BJ (cell line): ENCODE data around the gene LACRT. TPM values are rescaled to one million over a fixed set of nuclear protein-coding genes. Genes with fewer than 3 reads are reported as not detected.
"Not testable (repeated sequence)": the region's sequence is repeated elsewhere in the genome, so short reads cannot be mapped to it uniquely, and the experiment has no call there.

Experiments
- CTCF ChIA-PET: fragments of 350-600 bp; formaldehyde crosslinking; extraction: SDS; loops from one replicate; lab custom pipeline; 2021; ENCODE audit warnings: antibody characterized with exemption, inconsistent platforms; lab: Yijun Ruan, JAX
- POLR2A ChIA-PET: fragments of 300-600 bp; sonication (Branson Sonifier 250); formaldehyde crosslinking; extraction: SDS; loops from one replicate; lab custom pipeline; 2021; ENCODE audit warnings: antibody characterized with exemption; lab: Charles Lee
- DNase-seq: peaks from one replicate; pipeline ENCODE4 v3.0.0-alpha.2; 2011; ENCODE audit warnings: low read depth
- H3K27me3 ChIP-seq: 2 replicates; pipeline ENCODE4 v1.6.0; 2011; ENCODE audit warnings: low read length; ENCODE audit not compliant: control insufficient read depth, insufficient read depth
- H3K36me3 ChIP-seq: 2 replicates; pipeline ENCODE4 v1.5.1; 2011; ENCODE audit warnings: low read length; ENCODE audit not compliant: control insufficient read depth, insufficient read depth
- H3K4me3 ChIP-seq: 2 replicates; pipeline ENCODE4 v1.5.1; 2011; ENCODE audit warnings: low read depth, mild to moderate bottlenecking, control low read depth, low read length
- polyA plus RNA-seq: library from polyadenylated mRNA; depleted of rRNA; stranded (reverse); fragments of >200 nt; gene quantifications from 2 replicates; pipeline ENCODE4 v1.2.3, GENCODE V29; 2011
- TF ChIP-seq, protein P1 (sequence below): IDR thresholded peaks from 2 replicates; pipeline ENCODE4 v1.5.1; 2011; ENCODE audit warnings: low read depth, mild to moderate bottlenecking, control low read depth, inconsistent platforms, low read length, moderate library complexity; ENCODE audit not compliant: insufficient read depth

The LACRT gene
- polyA plus RNA-seq, 1 experiment, result not detected

DNA sequence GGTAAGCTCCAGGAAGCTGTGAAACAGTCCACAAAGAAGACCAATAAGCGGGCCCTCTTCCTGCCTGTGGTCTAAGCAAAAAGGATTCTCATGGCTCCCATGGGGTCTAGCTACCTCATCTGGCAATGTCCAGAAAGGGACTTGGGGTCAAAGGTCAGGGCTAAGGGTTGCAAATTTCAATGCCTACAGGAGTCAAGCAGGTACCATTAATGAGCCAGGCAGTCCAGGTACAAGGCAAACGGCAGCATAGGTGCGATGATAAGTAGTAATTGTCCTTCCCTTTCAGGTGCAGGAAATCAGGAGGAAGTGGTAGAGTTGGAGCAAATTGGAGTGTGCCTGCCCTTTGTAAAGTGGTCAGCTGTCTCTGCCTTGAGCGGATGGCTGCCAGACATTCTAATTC is 6.4 kb upstream of the LACRT start:
- Histone ChIP-seq H3K36me3 (no peaks in the 10 kb centered on the region), H3K27me3 (no peaks in the 10 kb centered on the region), H3K4me3 (no peak overlapping the region)
- DNase-seq, result no peak
- TF ChIP-seq, protein P1, sequence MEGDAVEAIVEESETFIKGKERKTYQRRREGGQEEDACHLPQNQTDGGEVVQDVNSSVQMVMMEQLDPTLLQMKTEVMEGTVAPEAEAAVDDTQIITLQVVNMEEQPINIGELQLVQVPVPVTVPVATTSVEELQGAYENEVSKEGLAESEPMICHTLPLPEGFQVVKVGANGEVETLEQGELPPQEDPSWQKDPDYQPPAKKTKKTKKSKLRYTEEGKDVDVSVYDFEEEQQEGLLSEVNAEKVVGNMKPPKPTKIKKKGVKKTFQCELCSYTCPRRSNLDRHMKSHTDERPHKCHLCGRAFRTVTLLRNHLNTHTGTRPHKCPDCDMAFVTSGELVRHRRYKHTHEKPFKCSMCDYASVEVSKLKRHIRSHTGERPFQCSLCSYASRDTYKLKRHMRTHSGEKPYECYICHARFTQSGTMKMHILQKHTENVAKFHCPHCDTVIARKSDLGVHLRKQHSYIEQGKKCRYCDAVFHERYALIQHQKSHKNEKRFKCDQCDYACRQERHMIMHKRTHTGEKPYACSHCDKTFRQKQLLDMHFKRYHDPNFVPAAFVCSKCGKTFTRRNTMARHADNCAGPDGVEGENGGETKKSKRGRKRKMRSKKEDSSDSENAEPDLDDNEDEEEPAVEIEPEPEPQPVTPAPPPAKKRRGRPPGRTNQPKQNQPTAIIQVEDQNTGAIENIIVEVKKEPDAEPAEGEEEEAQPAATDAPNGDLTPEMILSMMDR, result no peak
- POLR2A ChIA-PET, result no interaction called here
- CTCF ChIA-PET, result interaction anchor here (0.6 to 1.4 kb wide), 3 partner anchors 11 to 21 kb away, joined by 3 to 4 read pairs (median 3); no protein-coding TSS in a partner anchor

DNA sequence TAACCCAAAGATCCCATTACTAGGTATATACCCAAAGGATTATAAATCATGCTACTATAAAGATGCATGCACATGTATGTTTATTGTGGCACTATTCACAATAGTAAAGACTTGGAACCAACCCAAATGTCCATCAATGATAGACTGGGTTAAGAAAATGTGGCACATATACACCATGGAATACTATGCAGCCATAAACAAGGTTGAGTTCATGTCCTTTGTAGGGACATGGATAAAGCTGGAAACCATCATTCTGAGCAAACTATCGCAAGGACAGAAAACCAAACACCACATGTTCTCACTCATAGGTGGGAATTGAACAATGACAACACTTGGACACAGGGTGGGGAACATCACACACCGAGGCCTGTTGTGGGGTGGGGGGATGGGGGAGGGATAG is 4.4 kb upstream of the LACRT start:
- POLR2A ChIA-PET, CTCF ChIA-PET, H3K36me3 ChIP-seq, DNase-seq, H3K27me3 ChIP-seq, H3K4me3 ChIP-seq: not testable (repeated sequence)

DNA sequence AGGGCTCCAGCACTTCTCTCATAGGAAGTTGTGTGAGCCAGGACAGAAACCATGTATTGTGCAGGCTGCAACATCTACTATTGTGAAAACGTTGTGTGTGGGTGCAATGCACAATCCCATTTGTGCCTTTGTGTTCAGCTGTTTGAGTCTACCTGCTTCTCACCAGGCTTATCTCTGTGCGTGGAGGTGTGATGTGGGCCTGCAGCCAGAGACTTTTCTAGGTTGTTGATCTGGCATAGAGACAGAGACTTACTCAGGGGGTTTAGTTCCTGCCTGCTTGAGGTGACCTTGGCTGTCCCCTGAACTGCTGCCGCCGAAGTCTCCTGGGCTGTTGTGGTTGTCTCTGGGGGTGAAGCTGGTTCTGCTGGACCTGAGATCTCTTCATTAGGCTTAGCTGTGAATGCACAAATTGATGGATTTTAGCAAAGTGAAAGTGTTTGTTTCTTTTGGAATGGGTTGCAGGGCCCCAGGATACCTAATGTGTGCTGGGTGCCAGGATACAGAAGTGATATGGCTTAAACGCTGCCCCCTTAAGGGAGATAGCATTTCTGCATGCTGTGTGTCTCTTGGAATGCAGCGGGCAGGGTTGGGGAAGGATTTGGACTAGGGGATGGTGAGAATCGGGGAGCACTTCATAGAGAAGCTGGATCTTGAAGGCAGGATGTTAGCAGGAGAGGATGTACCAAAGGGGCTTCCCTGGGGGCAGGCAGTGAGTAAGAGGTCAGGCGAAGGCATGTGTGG is 2.5 kb downstream of the LACRT start:
- Histone ChIP-seq H3K4me3 (no peak overlapping the region), H3K27me3 (no peaks in the 10 kb centered on the region; the same call in 1 of the 2 replicates), H3K36me3 (no peaks in the 10 kb centered on the region)
- ChIA-PET CTCF (interaction anchor here (0.9 kb wide), 1 partner anchor 39 kb away, joined by 3 read pairs; no protein-coding TSS in a partner anchor), POLR2A (no interaction called here)
- TF ChIP-seq, protein P1, result no peak
- DNase-seq, result no peak

DNA sequence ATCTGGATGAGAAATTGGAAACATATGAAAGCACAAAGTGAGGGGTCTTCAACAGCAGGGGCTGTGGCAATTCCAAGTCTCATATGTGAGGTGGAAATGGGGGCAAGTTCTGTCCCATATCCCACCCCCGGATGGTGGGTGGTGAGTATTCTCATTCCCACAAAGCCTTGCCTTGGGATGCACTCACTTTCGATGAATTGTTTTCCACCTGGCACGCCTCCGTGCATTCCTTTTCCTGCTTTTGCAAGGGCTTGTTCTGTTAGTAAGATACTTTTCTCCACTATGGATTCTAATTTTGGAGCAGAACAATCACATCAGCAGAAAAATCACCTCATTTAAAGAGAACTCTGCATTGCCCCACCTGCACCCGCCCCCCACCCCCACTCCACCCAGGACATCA is 3.1 kb downstream of the LACRT start:
- TF ChIP-seq, protein P1, result no peak
- Histone ChIP-seq H3K4me3 (no peak overlapping the region), H3K27me3 (no peaks in the 10 kb centered on the region; the same call in 1 of the 2 replicates), H3K36me3 (no peaks in the 10 kb centered on the region)
- no peak for DNase-seq
- CTCF ChIA-PET, result interaction anchor here (0.9 kb wide), 1 partner anchor 39 kb away, joined by 3 read pairs; no protein-coding TSS in a partner anchor
- POLR2A ChIA-PET, result no interaction called here

DNA sequence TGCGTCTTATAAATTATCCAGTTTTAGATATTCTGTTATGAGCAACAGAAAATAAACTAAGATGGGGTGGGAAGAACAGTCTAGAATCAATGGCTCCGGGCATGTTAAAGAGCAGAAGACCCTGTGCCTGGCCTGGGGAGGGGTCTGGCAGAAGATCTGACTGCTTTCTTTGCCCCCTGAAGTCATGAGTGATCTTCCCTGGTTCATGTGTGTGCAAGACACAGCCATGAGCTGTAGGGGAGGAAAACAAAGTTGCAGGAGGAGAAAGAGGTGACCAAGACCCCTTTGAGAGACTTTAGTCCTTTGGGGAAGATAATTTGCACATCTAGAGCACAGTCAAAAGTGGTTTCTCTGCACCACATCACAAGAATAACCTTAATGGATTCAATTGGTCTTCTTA is 4.8 kb downstream of the LACRT start:
- CTCF ChIA-PET, result no interaction called here
- POLR2A ChIA-PET, result no interaction called here
- Histone ChIP-seq H3K36me3 (no peaks in the 10 kb centered on the region), H3K4me3 (no peak overlapping the region), H3K27me3 (no peaks in the 10 kb centered on the region; the same call in 1 of the 2 replicates)
- TF ChIP-seq, protein P1, result no peak
- no peak for DNase-seq
